Esophagus muscularis mucosa (tissue), 4 donors: ENCODE data around the gene EBLN2.
"Not testable (repeated sequence)": the region's sequence is repeated elsewhere in the genome, so short reads cannot be mapped to it uniquely, and the experiment has no call there.

Source experiments
- CTCF ChIP-seq, 3 experiments: fragments of 200-600 bp in 2 of 3; fragments of 450-650 bp in 1 of 3; sonication (generic) in 2 of 3; IDR thresholded peaks; one replicate each; pipeline ENCODE4 v1.5.1; 2017 to 2019; ENCODE audit warnings: antibody characterized with exemption in 3 of 3, mild to moderate bottlenecking in 2 of 3, moderate library complexity in 1 of 3
- EP300 ChIP-seq: sonication (generic); formaldehyde crosslinking; IDR thresholded peaks from one replicate; pipeline ENCODE4 v1.6.1; 2017; ENCODE audit warnings: antibody characterized with exemption
- POLR2A ChIP-seq: fragments of 450-650 bp; IDR thresholded peaks from one replicate; pipeline ENCODE4 v1.6.1; 2017; ENCODE audit warnings: antibody characterized with exemption, moderate library complexity, mild to moderate bottlenecking, low read depth

DNA sequence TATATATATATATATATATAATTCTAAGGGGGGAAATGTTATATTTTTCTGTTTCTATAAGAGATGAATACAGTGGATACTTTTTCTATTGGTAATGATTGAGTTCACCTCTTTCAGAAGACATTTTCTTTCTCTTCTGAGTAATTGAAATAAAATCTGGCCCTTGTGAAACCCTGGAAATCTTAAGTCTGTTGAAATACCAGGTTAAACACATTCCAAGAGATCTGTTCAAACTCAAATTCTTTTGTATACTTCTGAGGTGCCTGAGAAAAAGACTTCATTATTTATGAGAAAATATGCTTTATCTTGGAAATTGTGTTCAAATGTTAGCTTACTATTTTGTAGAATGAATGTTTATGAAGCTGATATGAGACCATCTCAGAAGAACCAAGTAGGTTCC, 4.8 kb downstream of the EBLN2 start:
- TF ChIP-seq CTCF (IDR thresholded peaks at IDR 0.05); EP300; POLR2A: not testable (repeated sequence)
